Measurements from ENCODE around the gene KLF2.
A peak's percentile ranks its signal among the peaks of the same experiment; 100 is the strongest.
"Not testable (repeated sequence)": the region's sequence is repeated elsewhere in the genome, so short reads cannot be mapped to it uniquely, and the experiment has no call there.

Gene KLF2

GRCh38 chr19:16324384-16325160, at the start of gene KLF2:
KLF2 (plus strand) TSS chr19:16324826; CDS start chr19:16324924, 98 bp downstream.
- peak; percentile 97 for DNase-seq (ENCODE audit: low spot score)

- DNase-seq (ENCODE audit: low spot score): no peak
These were observed 44.3 kb upstream of the KLF2 start for GRCh38 chr19:16280306-16280705.

- DNase-seq (ENCODE audit: low spot score): no peak
These were observed 42.9 kb upstream of the KLF2 start for GRCh38 chr19:16281743-16282142.

- DNase-seq (ENCODE audit: low spot score): peak; percentile 43
These were observed 41.2 kb upstream of the KLF2 start for GRCh38 chr19:16283210-16284061.

GRCh38 chr19:16284505-16284904, 40.1 kb upstream of the KLF2 start:
- no peak for DNase-seq (ENCODE audit: low spot score)

- DNase-seq (ENCODE audit: low spot score): not testable (repeated sequence)
These were observed 39.5 kb upstream of the KLF2 start for GRCh38 chr19:16285079-16285478.

GRCh38 chr19:16285769-16286498, 38.7 kb upstream of the KLF2 start:
- DNase-seq (ENCODE audit: low spot score): no peak

- no peak for DNase-seq (ENCODE audit: low spot score)
These were observed 36.1 kb upstream of the KLF2 start for GRCh38 chr19:16288544-16288943.

GRCh38 chr19:16289594-16289993, 35.0 kb upstream of the KLF2 start:
- no peak for DNase-seq (ENCODE audit: low spot score)

- no peak for DNase-seq (ENCODE audit: low spot score)
These were observed 33.9 kb upstream of the KLF2 start for GRCh38 chr19:16290692-16291091.

GRCh38 chr19:16293118-16294091, 31.2 kb upstream of the KLF2 start:
- DNase-seq (ENCODE audit: low spot score): peak; percentile 93

GRCh38 chr19:16295057-16295456, 29.6 kb upstream of the KLF2 start:
- no peak for DNase-seq (ENCODE audit: low spot score)

GRCh38 chr19:16296713-16297112, 27.9 kb upstream of the KLF2 start:
- DNase-seq (ENCODE audit: low spot score): no peak

- DNase-seq (ENCODE audit: low spot score): no peak
These were observed 26.9 kb upstream of the KLF2 start for GRCh38 chr19:16297575-16298178.

- no peak for DNase-seq (ENCODE audit: low spot score)
These were observed 26.3 kb upstream of the KLF2 start for GRCh38 chr19:16298334-16298733.

- peak; percentile 32 for DNase-seq (ENCODE audit: low spot score)
These were observed 22.5 kb upstream of the KLF2 start for GRCh38 chr19:16301999-16302694.

GRCh38 chr19:16303755-16304154, 20.9 kb upstream of the KLF2 start:
- no peak for DNase-seq (ENCODE audit: low spot score)

- not testable (repeated sequence) for DNase-seq (ENCODE audit: low spot score)
These were observed 20.1 kb upstream of the KLF2 start for GRCh38 chr19:16304511-16304910.

- not testable (repeated sequence) for DNase-seq (ENCODE audit: low spot score)
These were observed 19.6 kb upstream of the KLF2 start for GRCh38 chr19:16305060-16305459.

GRCh38 chr19:16306728-16307402, 17.8 kb upstream of the KLF2 start:
- DNase-seq (ENCODE audit: low spot score): no peak

All from AG08395 (cell line).